GM12878 (cell line): ENCODE results near the gene DHCR7. TPM values are rescaled to one million over a fixed set of nuclear protein-coding genes. Genes with fewer than 3 reads are reported as not detected.

Experiments
- ATAC-seq: fragments of 200-7000 bp; cut with Tn5 transposase; 3 replicates; pipeline ENCODE4 v1.9.1; 2020; ENCODE audit warnings: mild to moderate bottlenecking, moderate library complexity
- BruUV-seq: library from RNA; stranded (reverse); fragments of 400-500 nt; replicated peaks from 2 replicates; lab custom pipeline; 2021; lab: Mats Ljungman, UMichigan
- CTCF ChIA-PET: fragments of 300-600 bp; sonication (Branson Sonifier 250); formaldehyde crosslinking; extraction: SDS; loops from one replicate; lab custom pipeline; 2021; ENCODE audit warnings: inconsistent platforms; lab: Yijun Ruan, JAX
- POLR2A ChIA-PET: fragments of 350-600 bp; formaldehyde crosslinking; extraction: SDS; loops from one replicate; lab custom pipeline; 2021; ENCODE audit warnings: inconsistent platforms; lab: Charles Lee
- RAD21 ChIA-PET: fragments of 300-600 bp; sonication (Branson Sonifier 250); formaldehyde crosslinking; loops from one replicate; lab custom pipeline; 2023; ENCODE audit warnings: antibody characterized with exemption; ENCODE audit not compliant: unreplicated experiment; lab: Charles Lee
- SMC1A ChIA-PET: fragments of 300-600 bp; sonication (Branson Sonifier 250); formaldehyde crosslinking; loops from one replicate; lab custom pipeline; 2023; ENCODE audit not compliant: unreplicated experiment, uncharacterized antibody; lab: Charles Lee
- DNase-seq: peaks from one replicate; pipeline ENCODE4 v3.0.0-alpha.2; 2011; ENCODE audit warnings: low read depth, low spot score
- FAIRE-seq: peaks from 3 replicates; lab custom pipeline; 2011; peaks lifted over from hg19 to GRCh38; lab: Jason Lieb, UNC
- H2AFZ ChIP-seq: 2 replicates; pipeline ENCODE4 v1.6.0; 2011; ENCODE audit warnings: low read depth, low read length, control low read depth; ENCODE audit not compliant: control insufficient read depth
- H3K27ac ChIP-seq: 2 replicates; pipeline ENCODE4 v1.5.1; 2011; ENCODE audit warnings: control low read depth; ENCODE audit not compliant: control insufficient read depth, insufficient read depth
- H3K27me3 ChIP-seq, 2 experiments: replicated peaks in 1 of 2; 2 replicates each; pipeline versions ENCODE4 v1.6.0 to v1.6.1; 2011; ENCODE audit warnings: low read length in 1 of 2; ENCODE audit not compliant: control insufficient read depth in 2 of 2, insufficient read depth in 2 of 2
- H3K36me3 ChIP-seq, 2 experiments: 2 replicates each; pipeline ENCODE4 v1.5.1; 2011; ENCODE audit warnings: low read length in 1 of 2; ENCODE audit not compliant: control insufficient read depth in 2 of 2, insufficient read depth in 2 of 2
- H3K4me1 ChIP-seq: 2 replicates; pipeline ENCODE4 v1.6.1; 2011; ENCODE audit warnings: mild to moderate bottlenecking, low read length, moderate library complexity, mixed read lengths; ENCODE audit not compliant: control insufficient read depth, insufficient read depth
- H3K4me2 ChIP-seq: 2 replicates; pipeline ENCODE4 v1.6.0; 2011; ENCODE audit warnings: control low read depth; ENCODE audit not compliant: control insufficient read depth, insufficient read depth
- H3K4me3 ChIP-seq: fragments of 200-600 bp; sonication (generic); 2 replicates; pipeline ENCODE4 v1.5.1; 2016
- H3K79me2 ChIP-seq: 2 replicates; pipeline ENCODE4 v1.6.0; 2011; ENCODE audit warnings: low read length; ENCODE audit not compliant: control insufficient read depth, insufficient read depth
- H3K9ac ChIP-seq: 2 replicates; pipeline ENCODE4 v1.8.0; 2011; ENCODE audit warnings: low read length, control low read depth, mixed read lengths; ENCODE audit not compliant: control insufficient read depth, insufficient read depth
- H3K9me3 ChIP-seq: replicated peaks from 3 replicates; pipeline ENCODE4 v1.5.1; 2011; ENCODE audit warnings: mild to moderate bottlenecking, low read length; ENCODE audit not compliant: control insufficient read depth, insufficient read depth
- H4K20me1 ChIP-seq: 2 replicates; pipeline ENCODE4 v1.6.0; 2011; ENCODE audit not compliant: control insufficient read depth, insufficient read depth
- PAX5 ChIP-seq: IDR thresholded peaks from 2 replicates; pipeline ENCODE4 v1.6.1; 2011; ENCODE audit warnings: low read depth, low read length, borderline replicate concordance
- SUPT20H ChIP-seq: IDR thresholded peaks from 2 replicates; pipeline ENCODE4 v1.6.1; 2011; ENCODE audit warnings: low read depth, mild to moderate bottlenecking, low read length, moderate library complexity, borderline replicate concordance; ENCODE audit not compliant: control insufficient read depth
- SUZ12 ChIP-seq: fragments of 200-600 bp; sonication (generic); IDR thresholded peaks from one replicate; pipeline ENCODE4 v1.6.1; 2018; ENCODE audit warnings: antibody characterized with exemption, mild to moderate bottlenecking; ENCODE audit not compliant: unreplicated experiment
- WGBS: methylation state at CpG from one replicate; pipeline ENCODE4 v1.1.6; 2016; ENCODE audit warnings: low lambda C conversion rate; ENCODE audit not compliant: insufficient replicate concordance, insufficient coverage; ENCODE audit errors: missing lambda C conversion rate; 5-methylcytosine and 5-hydroxymethylcytosine counted together
- in situ Hi-C: fragments of 300-500 bp; cut with MboI; formaldehyde crosslinking; loops from 9 replicates; pipeline ENCODE4 v1.14.3; 2018; ENCODE audit warnings: mixed read lengths
- intact Hi-C: fragments of 100-400 bp; cut with micrococcal nuclease; formaldehyde crosslinking; loops from one replicate; pipeline ENCODE4 v1.14.2; 2022; ENCODE audit not compliant: unreplicated experiment
- polyA plus RNA-seq, 11 experiments: library from polyadenylated mRNA; depleted of rRNA in 4 of 11; unstranded in 6 of 11; stranded (reverse) in 5 of 11; fragments of >200 nt; fragmentation: Nextera tagmentation in 4 of 11; fragmentation: Illumina TruSeq in 1 of 11; extraction: Ambion mirVana in 4 of 11; extraction: Trizol in 1 of 11; gene quantifications; 1 replicate in 1 of 11; 2 replicates in 10 of 11; pipeline versions ENCODE4 v1.2.1 to v1.2.3, GENCODE V29; 2011 to 2016; ENCODE audit warnings: inconsistent platforms in 2 of 11, missing spikeins in 2 of 11, low read depth in 1 of 11
- total RNA-seq, 4 experiments: library from RNA; depleted of rRNA in 3 of 4; stranded (reverse); fragments of >200 nt in 3 of 4; fragmentation: Illumina TruSeq in 1 of 4; extraction: Trizol in 1 of 4; gene quantifications; 2 replicates each; pipeline versions ENCODE4 v1.2.1 to v1.2.3, GENCODE V29; 2013 to 2021
- TF ChIP-seq, protein P1 (sequence below), 3 experiments: IDR thresholded peaks in 2 of 3; conservative IDR thresholded peaks in 1 of 3; 2 replicates each; pipeline ENCODE4 v1.5.1; 2011; ENCODE audit warnings: low read depth in 3 of 3, low read length in 3 of 3, mild to moderate bottlenecking in 3 of 3, control low read depth in 2 of 3, moderate library complexity in 2 of 3, inconsistent platforms in 1 of 3, mixed read lengths in 1 of 3; ENCODE audit not compliant: control insufficient read depth in 2 of 3, insufficient read depth in 1 of 3; ENCODE audit errors: extremely low read depth in 1 of 3

DHCR7 gene
- total and polyA plus RNA-seq, 10 of the 15 experiments (the other 5 are each of a cell fraction or from before 2014, with no cell fraction given) = 4.2 to 115 (median 57.8) TPM

DNA sequence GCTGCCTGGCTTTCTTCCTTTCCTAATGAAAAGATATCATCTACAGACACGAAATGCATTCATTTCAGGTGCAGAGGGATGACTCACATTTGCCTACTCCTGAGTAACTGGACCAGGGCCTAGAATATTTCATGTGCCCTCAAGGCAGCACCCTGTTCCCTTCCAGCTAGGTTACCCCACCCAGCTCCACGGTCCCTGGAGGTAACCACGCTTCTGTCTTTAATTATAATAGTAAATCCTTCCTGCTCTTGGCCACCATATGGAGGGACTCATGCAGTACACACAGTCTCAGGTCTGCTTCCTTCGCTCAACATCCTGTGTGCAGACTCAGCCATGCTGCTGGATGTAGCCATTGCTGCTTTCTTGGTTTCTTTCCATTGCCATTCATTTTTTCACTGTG lies 22.3 kb downstream of the DHCR7 start:
- ChIA-PET POLR2A (interaction anchor here (1.0 to 1.4 kb wide), 2 partner anchors 21 to 23 kb away, joined by 3 read pairs; partner anchors contain the start of gene DHCR7), CTCF (interaction anchor here (1.2 to 1.9 kb wide), 3 partner anchors 54 to 138 kb away, joined by 3 to 6 read pairs (median 3); no protein-coding TSS in a partner anchor), RAD21 (interaction anchor here (1.7 kb wide), 1 partner anchor 27 kb away, joined by 5 read pairs; the partner anchor contains the start of gene NADSYN1), SMC1A (interaction anchor here (0.8 kb wide), 1 partner anchor 23 kb away, joined by 3 read pairs; no protein-coding TSS in a partner anchor)
- peak; percentile 83 for FAIRE-seq
- BruUV-seq = no TSS peak
- H3K79me2 ChIP-seq = no peaks in the 10 kb centered on the region
- H4K20me1 ChIP-seq = no peaks in the 10 kb centered on the region
- intact Hi-C loops (loop anchor here (10.0 kb wide), 1 partner anchor 139 kb away; the partner anchor contains the start of gene KRTAP5-10), in situ Hi-C loops (no loop called here)
- H3K27me3 ChIP-seq = no peaks in the 10 kb centered on the region
- no peak overlapping the region for H2AFZ ChIP-seq
- H3K4me1 ChIP-seq = peaks cover 33% of the 10 kb centered on the region
- no peak overlapping the region for H3K27ac ChIP-seq
- H3K9me3 ChIP-seq = peaks cover 2% of the 10 kb centered on the region; the same call in 1 of the 3 replicates
- no peak overlapping the region for H3K4me3 ChIP-seq
- no peak overlapping the region for H3K9ac ChIP-seq
- no peaks in the 10 kb centered on the region for H3K36me3 ChIP-seq
- ATAC-seq = peak; percentile 30; the same call in 1 of the 3 replicates
- WGBS = 7% methylated on average over 4 of the region's 4 CpGs
- TF ChIP-seq PAX5 (no peak), SUPT20H (no peak)
- no peak for DNase-seq
- no peak overlapping the region for H3K4me2 ChIP-seq

DNA sequence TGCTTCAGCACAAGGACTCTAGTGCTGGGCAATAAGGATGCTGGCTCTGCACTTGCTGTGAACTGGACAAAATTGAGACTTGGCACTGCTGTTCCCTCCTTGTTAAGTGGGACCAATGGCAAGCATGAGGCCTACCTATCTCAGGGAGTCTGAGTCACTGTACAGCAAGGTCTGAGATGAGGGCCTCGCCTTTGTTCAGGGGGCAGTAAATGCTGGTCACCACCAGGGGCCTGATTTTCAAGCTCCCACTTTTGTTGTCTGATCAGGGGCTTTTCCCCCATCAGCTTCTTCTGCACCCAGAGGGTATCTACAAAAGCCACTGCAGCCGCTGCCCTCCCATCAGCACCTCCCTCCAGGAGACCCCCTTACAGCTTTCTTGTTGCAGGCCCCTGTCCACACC lies 22.8 kb downstream of the DHCR7 start:
- DNase-seq (no peak), FAIRE-seq (no peak), ATAC-seq (peak; percentile 30; the same call in 1 of the 3 replicates)
- no peaks in the 10 kb centered on the region for H3K36me3 ChIP-seq
- H3K27ac ChIP-seq = no peak overlapping the region
- H3K4me1 ChIP-seq = peaks cover 34% of the 10 kb centered on the region
- TF ChIP-seq, protein P1, sequence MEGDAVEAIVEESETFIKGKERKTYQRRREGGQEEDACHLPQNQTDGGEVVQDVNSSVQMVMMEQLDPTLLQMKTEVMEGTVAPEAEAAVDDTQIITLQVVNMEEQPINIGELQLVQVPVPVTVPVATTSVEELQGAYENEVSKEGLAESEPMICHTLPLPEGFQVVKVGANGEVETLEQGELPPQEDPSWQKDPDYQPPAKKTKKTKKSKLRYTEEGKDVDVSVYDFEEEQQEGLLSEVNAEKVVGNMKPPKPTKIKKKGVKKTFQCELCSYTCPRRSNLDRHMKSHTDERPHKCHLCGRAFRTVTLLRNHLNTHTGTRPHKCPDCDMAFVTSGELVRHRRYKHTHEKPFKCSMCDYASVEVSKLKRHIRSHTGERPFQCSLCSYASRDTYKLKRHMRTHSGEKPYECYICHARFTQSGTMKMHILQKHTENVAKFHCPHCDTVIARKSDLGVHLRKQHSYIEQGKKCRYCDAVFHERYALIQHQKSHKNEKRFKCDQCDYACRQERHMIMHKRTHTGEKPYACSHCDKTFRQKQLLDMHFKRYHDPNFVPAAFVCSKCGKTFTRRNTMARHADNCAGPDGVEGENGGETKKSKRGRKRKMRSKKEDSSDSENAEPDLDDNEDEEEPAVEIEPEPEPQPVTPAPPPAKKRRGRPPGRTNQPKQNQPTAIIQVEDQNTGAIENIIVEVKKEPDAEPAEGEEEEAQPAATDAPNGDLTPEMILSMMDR (IDR thresholded peaks at IDR 0.05 in 2 of 3, conservative IDR thresholded peaks at IDR 0.05 in 1 of 3; ENCODE audit: control insufficient read depth in 2 of 3, extremely low read depth in 1 of 3, insufficient read depth in 1 of 3, low read depth in 3 of 3, low read length in 3 of 3) = peak in 1 of 3 experiments; percentile 16; a peak in 1 of 6 replicates
- no peak for TF ChIP-seq SUZ12
- no TSS peak for BruUV-seq
- no peaks in the 10 kb centered on the region for H3K27me3 ChIP-seq
- RAD21 ChIA-PET = interaction anchor here (1.7 kb wide), 1 partner anchor 27 kb away, joined by 5 read pairs; the partner anchor contains the start of gene NADSYN1
- H3K9me3 ChIP-seq = peaks cover 2% of the 10 kb centered on the region; the same call in 1 of the 3 replicates
- H3K4me3 ChIP-seq = no peak overlapping the region
- SMC1A ChIA-PET = interaction anchor here (0.8 kb wide), 1 partner anchor 24 kb away, joined by 3 read pairs; no protein-coding TSS in a partner anchor
- POLR2A ChIA-PET = interaction anchor here (1.4 kb wide), 1 partner anchor 22 kb away, joined by 3 read pairs; no protein-coding TSS in a partner anchor
- no peaks in the 10 kb centered on the region for H3K79me2 ChIP-seq
- H4K20me1 ChIP-seq = no peaks in the 10 kb centered on the region
- in situ Hi-C loops (no loop called here), intact Hi-C loops (loop anchor here (10.0 kb wide), 1 partner anchor 139 kb away; the partner anchor contains the start of gene KRTAP5-10)
- 83% methylated on average over 2 of the region's 2 CpGs for WGBS
- H3K4me2 ChIP-seq = no peak overlapping the region
- H3K9ac ChIP-seq = no peak overlapping the region
- CTCF ChIA-PET = interaction anchor here (1.2 to 1.9 kb wide), 2 partner anchors 54 to 138 kb away, joined by 3 to 6 read pairs; no protein-coding TSS in a partner anchor
- H2AFZ ChIP-seq = no peak overlapping the region
